ENCODE measurements around the gene GSG1. TPM values are rescaled to one million over a fixed set of nuclear protein-coding genes. Genes with fewer than 3 reads are reported as not detected.
A peak's percentile ranks its signal among the peaks of the same experiment; 100 is the strongest.

GSG1 gene
- 0.06 TPM in 1 of 2 replicates, not detected in the other for total RNA-seq (2014; rRNA removed; shearing (Covaris generic))

- no peak for DNase-seq (ENCODE audit: low read depth)
These were observed at the start of gene GSG1 for GRCh38 chr12:13103391-13104033. TSS of gene GSG1 (minus strand) at chr12:13103667. CDS start at chr12:13103512, 155 bp downstream.

- no peak for DNase-seq (ENCODE audit: low read depth)
These were observed 49.7 kb upstream of the GSG1 start for GRCh38 chr12:13153180-13153579.

- no peak for DNase-seq (ENCODE audit: low read depth)
These were observed 49.3 kb upstream of the GSG1 start for GRCh38 chr12:13152756-13153155.

GRCh38 chr12:13152281-13152680, 48.8 kb upstream of the GSG1 start:
- DNase-seq (ENCODE audit: low read depth), result no peak

- DNase-seq (ENCODE audit: low read depth), result no peak
These were observed 45.9 kb upstream of the GSG1 start for GRCh38 chr12:13149411-13149810.

GRCh38 chr12:13148485-13148847, 45.0 kb upstream of the GSG1 start:
- no peak for DNase-seq (ENCODE audit: low read depth)

GRCh38 chr12:13147688-13148484, 44.4 kb upstream of the GSG1 start:
- DNase-seq (ENCODE audit: low read depth), result no peak

- DNase-seq (ENCODE audit: low read depth), result no peak
These were observed 43.0 kb upstream of the GSG1 start for GRCh38 chr12:13146336-13146938.

- DNase-seq (ENCODE audit: low read depth), result no peak
These were observed 40.9 kb upstream of the GSG1 start for GRCh38 chr12:13144266-13144828.

GRCh38 chr12:13142747-13143146, 39.3 kb upstream of the GSG1 start:
- DNase-seq (ENCODE audit: low read depth), result no peak

- no peak for DNase-seq (ENCODE audit: low read depth)
These were observed 38.2 kb upstream of the GSG1 start for GRCh38 chr12:13141686-13142085.

GRCh38 chr12:13135371-13136178, 32.1 kb upstream of the GSG1 start:
- DNase-seq (ENCODE audit: low read depth), result peak; percentile 89

GRCh38 chr12:13133886-13134285, 30.4 kb upstream of the GSG1 start:
- no peak for DNase-seq (ENCODE audit: low read depth)

- no peak for DNase-seq (ENCODE audit: low read depth)
These were observed 27.5 kb upstream of the GSG1 start for GRCh38 chr12:13130981-13131380.

- no peak for DNase-seq (ENCODE audit: low read depth)
These were observed 25.0 kb upstream of the GSG1 start for GRCh38 chr12:13128291-13128965.

GRCh38 chr12:13127444-13127843, 24.0 kb upstream of the GSG1 start:
- DNase-seq (ENCODE audit: low read depth), result no peak

GRCh38 chr12:13126494-13126893, 23.0 kb upstream of the GSG1 start:
- no peak for DNase-seq (ENCODE audit: low read depth)

GRCh38 chr12:13125996-13126395, 22.5 kb upstream of the GSG1 start:
- no peak for DNase-seq (ENCODE audit: low read depth)

- peak; percentile 48 for DNase-seq (ENCODE audit: low read depth)
These were observed 21.4 kb upstream of the GSG1 start for GRCh38 chr12:13124656-13125505.

- DNase-seq (ENCODE audit: low read depth), result no peak
These were observed 18.1 kb upstream of the GSG1 start for GRCh38 chr12:13121568-13121967.

Measured in Daoy (cell line).